ENCODE results near the gene FBXO15. TPM values are rescaled to one million over a fixed set of nuclear protein-coding genes. Genes with fewer than 3 reads are reported as not detected.

Gene FBXO15, protein sequence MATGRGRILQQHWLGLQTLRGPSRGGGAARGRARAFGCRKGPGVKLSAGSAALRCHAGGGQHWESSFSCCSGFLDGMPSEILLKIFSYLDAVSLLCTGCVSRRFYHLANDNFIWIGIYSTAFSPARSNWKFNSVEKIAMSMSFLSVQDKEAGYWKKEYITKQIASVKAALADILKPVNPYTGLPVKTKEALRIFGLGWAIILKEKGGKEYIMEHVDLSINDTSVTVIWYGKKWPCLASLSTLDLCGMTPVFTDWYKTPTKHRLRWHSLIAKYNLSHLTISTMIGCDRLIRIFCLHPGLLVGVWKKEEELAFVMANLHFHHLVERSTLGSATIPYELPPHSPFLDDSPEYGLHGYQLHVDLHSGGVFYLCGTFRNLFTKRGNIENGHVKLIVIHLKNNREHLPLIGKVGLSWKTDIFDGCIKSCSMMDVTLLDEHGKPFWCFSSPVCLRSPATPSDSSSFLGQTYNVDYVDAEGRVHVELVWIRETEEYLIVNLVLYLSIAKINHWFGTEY
- total RNA-seq (2014; rRNA removed; shearing (Covaris generic)): 0.36 TPM in 1 of 2 replicates, not detected in the other

GRCh38 chr18:74147779-74148542 is at the start of gene FBXO15, which contains the start of gene TIMM21:
Gene FBXO15, minus strand, starts transcription at chr18:74147834. Its CDS starts 49 bp downstream, at chr18:74147785.
Gene TIMM21, plus strand, starts transcription at chr18:74148523. Its CDS starts 286 bp downstream, at chr18:74148809.
- peak; percentile 90 to 91 for DNase-seq
- no peaks in the 10 kb centered on the region for H3K4me1 ChIP-seq
- H3K4me3 ChIP-seq: peak within 1 kb of the TSS; percentile 83
- peak within 1 kb of the TSS; percentile 80 for H3K27ac ChIP-seq
- no peaks in the 10 kb centered on the region for H3K36me3 ChIP-seq
- H3K9me3 ChIP-seq (replicated peaks): no peaks in the 10 kb centered on the region
- no peaks in the 10 kb centered on the region for H3K27me3 ChIP-seq

DNA sequence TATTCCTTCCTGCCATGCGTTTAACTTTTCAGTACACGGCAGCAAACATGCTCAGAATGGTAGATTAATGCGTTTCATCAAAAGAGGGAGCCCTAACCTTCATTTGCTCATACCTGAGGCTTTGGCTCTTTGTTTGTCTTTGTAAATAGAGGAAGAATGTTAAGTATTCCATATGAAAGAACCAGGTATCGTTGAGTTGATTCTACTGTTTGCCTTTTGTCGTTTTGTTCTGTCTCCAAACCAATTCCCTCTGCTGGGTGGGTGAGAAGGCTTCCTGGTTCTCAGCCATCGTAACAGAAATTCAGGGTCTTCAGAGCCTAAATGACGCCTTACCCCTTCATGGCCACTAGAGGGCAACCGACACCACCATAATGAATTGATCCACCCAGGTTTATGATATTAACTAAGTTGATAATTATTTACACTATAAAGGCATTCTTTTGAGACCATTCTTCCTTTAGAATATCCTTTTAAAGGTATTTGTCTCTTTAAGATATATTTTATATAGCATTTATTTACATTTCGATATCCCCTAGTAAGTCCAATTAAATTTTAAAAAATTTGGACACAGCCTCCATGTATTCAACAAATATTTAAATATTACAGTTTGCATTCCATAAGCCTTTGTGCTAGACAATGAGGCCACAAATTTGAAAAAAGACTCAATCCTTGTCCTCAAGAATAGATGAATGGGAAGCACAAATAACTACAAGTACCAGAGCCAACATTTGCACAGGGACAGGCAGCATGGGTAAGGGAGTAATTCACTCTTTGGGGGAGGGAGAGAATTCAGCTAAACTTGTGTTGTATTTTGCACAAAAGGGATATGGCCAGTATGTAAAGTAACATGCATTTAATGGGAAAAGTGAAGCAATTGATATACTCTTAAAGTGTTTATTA is 48.8 kb upstream of the FBXO15 start:
- DNase-seq: peak; percentile 11 to 68
- Histone ChIP-seq H3K27ac (no peak overlapping the region), H3K4me1 (no peaks in the 10 kb centered on the region), H3K27me3 (no peaks in the 10 kb centered on the region), H3K9me3 (replicated peaks) (no peaks in the 10 kb centered on the region), H3K36me3 (no peaks in the 10 kb centered on the region), H3K4me3 (no peak overlapping the region)

- H3K4me1 ChIP-seq: peaks cover 3% of the 10 kb centered on the region; the same call in 1 of the 2 replicates
Observed at GRCh38 chr18:74194691-74195090, 47.1 kb upstream of the FBXO15 start.

GRCh38 chr18:74191577-74191976 is 43.9 kb upstream of the FBXO15 start:
- Histone ChIP-seq H3K27ac (no peak overlapping the region), H3K4me3 (no peak overlapping the region), H3K9me3 (replicated peaks) (no peaks in the 10 kb centered on the region), H3K4me1 (peaks cover 12% of the 10 kb centered on the region; the same call in 1 of the 2 replicates), H3K27me3 (no peaks in the 10 kb centered on the region), H3K36me3 (no peaks in the 10 kb centered on the region)
- DNase-seq: no peak

More at GRCh38 chr18:74194691-74195090, 47.1 kb upstream of the FBXO15 start:
- H3K9me3 ChIP-seq (replicated peaks): no peaks in the 10 kb centered on the region
- H3K36me3 ChIP-seq: no peaks in the 10 kb centered on the region
- DNase-seq: no peak
- H3K4me3 ChIP-seq: no peak overlapping the region
- H3K27ac ChIP-seq: no peak overlapping the region
- no peaks in the 10 kb centered on the region for H3K27me3 ChIP-seq

GRCh38 chr18:74190086-74190485 is 42.5 kb upstream of the FBXO15 start:
- Histone ChIP-seq H3K27me3 (no peaks in the 10 kb centered on the region), H3K27ac (no peak overlapping the region), H3K9me3 (replicated peaks) (no peaks in the 10 kb centered on the region), H3K4me1 (peaks cover 12% of the 10 kb centered on the region; the same call in 1 of the 2 replicates), H3K36me3 (no peaks in the 10 kb centered on the region), H3K4me3 (no peak overlapping the region)
- DNase-seq: no peak

GRCh38 chr18:74186661-74187060 is 39.0 kb upstream of the FBXO15 start:
- peaks cover 12% of the 10 kb centered on the region; the same call in 1 of the 2 replicates for H3K4me1 ChIP-seq
- no peak overlapping the region for H3K27ac ChIP-seq
- no peaks in the 10 kb centered on the region for H3K9me3 ChIP-seq (replicated peaks)
- DNase-seq: no peak
- H3K36me3 ChIP-seq: no peaks in the 10 kb centered on the region
- no peak overlapping the region for H3K4me3 ChIP-seq
- no peaks in the 10 kb centered on the region for H3K27me3 ChIP-seq

DNA sequence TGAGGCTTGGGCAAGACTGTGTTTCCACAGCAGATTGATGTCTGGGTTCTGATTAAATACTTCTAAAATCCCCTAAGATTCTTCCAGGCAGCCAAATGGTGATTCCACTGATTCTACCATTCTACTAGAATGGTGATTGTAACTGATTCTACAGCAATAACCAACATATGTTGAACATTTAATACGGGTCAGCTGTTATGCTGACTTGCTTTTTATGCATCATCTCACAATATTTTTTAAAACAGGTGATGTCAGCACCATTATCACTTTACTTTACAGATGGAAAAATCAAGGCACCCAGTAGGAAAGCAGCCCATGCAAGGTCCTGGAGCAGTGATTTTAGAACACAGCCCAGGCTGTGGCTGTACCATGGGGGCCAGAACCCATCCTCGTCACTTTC is 38.2 kb upstream of the FBXO15 start:
- Histone ChIP-seq H3K36me3 (no peaks in the 10 kb centered on the region), H3K9me3 (replicated peaks) (no peaks in the 10 kb centered on the region), H3K27me3 (no peaks in the 10 kb centered on the region), H3K4me3 (no peak overlapping the region), H3K4me1 (peaks cover 12% of the 10 kb centered on the region; the same call in 1 of the 2 replicates), H3K27ac (no peak overlapping the region)
- DNase-seq: no peak

DNA sequence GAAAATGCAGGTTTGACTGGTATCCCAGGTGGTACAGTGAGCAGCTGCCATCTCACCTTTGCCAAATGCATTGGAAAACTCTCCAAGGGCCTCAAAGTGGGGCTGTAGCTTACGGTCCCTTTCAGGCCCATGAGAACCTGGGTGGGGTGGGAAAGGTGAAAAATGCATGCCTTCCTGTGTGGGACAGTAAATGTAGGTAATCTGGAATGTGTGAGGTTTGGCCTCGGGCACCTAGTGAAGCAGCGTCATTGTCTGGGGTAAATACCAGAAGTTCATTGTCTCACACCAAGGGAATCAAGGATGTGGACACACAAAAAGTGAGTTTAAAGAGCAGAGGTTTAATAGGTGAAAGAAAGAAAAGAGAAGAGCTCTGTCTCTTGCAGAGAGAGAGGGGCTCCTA is 37.2 kb upstream of the FBXO15 start:
- Histone ChIP-seq H3K27ac (no peak overlapping the region), H3K4me1 (peaks cover 10% of the 10 kb centered on the region; the same call in 1 of the 2 replicates), H3K9me3 (replicated peaks) (no peaks in the 10 kb centered on the region), H3K27me3 (no peaks in the 10 kb centered on the region), H3K4me3 (no peak overlapping the region), H3K36me3 (no peaks in the 10 kb centered on the region)
- DNase-seq: no peak

GRCh38 chr18:74183130-74183529 is 35.5 kb upstream of the FBXO15 start:
- Histone ChIP-seq H3K27ac (no peak overlapping the region), H3K36me3 (no peaks in the 10 kb centered on the region), H3K9me3 (replicated peaks) (no peaks in the 10 kb centered on the region), H3K4me1 (no peaks in the 10 kb centered on the region), H3K4me3 (no peak overlapping the region), H3K27me3 (no peaks in the 10 kb centered on the region)
- peak; percentile 14 to 53 for DNase-seq

GRCh38 chr18:74182335-74182734 is 34.7 kb upstream of the FBXO15 start:
- no peaks in the 10 kb centered on the region for H3K9me3 ChIP-seq (replicated peaks)
- no peak overlapping the region for H3K27ac ChIP-seq
- H3K36me3 ChIP-seq: no peaks in the 10 kb centered on the region
- H3K27me3 ChIP-seq: no peaks in the 10 kb centered on the region
- H3K4me3 ChIP-seq: no peak overlapping the region
- no peak for DNase-seq
- H3K4me1 ChIP-seq: no peaks in the 10 kb centered on the region

DNA sequence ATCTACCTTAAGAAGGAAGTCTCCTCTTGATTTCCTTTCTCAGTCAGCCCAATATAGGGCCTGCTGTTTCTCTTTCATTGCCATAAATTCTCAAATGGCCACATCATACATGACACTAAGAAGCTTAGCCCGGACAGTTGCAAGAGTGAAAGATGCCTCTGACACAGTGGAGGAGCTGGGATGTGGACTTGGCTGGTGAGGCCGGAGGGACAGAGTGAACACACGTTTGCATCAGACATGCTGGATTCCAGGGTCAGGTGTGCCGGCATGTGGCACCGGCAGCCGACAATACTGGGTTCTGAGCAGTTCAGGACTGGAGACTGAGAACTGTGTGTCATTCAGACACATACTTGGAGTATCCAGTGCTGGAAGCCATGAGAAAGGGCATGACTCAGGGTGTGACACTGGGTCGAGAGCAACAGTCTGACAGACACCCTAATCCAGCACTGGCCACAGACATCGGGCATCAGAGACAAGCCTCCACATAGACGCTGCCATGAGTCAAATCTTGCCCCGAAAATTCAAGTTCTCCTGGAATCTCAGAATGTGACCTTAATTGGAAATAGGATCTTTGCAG is 32.1 kb upstream of the FBXO15 start:
- Histone ChIP-seq H3K4me1 (no peaks in the 10 kb centered on the region), H3K27ac (no peak overlapping the region), H3K27me3 (no peaks in the 10 kb centered on the region), H3K9me3 (replicated peaks) (no peaks in the 10 kb centered on the region), H3K36me3 (no peaks in the 10 kb centered on the region), H3K4me3 (no peak overlapping the region)
- DNase-seq: no peak

DNA sequence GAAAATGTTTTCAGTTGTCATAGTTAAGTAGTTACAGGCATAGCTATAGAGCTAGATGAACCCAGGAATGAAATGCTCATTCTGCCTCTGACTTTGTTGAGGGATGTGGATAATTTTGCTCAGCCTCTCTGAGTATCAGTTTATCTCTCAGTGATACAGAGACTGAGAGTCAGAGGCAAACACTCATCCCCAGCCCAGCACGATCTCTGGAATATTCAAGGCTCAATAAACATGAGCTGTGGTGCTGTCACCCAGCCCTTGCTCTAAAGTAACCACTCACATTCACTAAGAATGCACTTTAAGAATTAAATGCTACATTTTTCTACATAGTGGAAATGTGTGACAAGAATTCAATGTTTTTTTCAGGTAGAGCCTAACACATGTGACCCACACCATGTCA is 31.2 kb upstream of the FBXO15 start:
- Histone ChIP-seq H3K27me3 (no peaks in the 10 kb centered on the region), H3K4me3 (no peak overlapping the region), H3K4me1 (no peaks in the 10 kb centered on the region), H3K27ac (no peak overlapping the region), H3K36me3 (no peaks in the 10 kb centered on the region), H3K9me3 (replicated peaks) (no peaks in the 10 kb centered on the region)
- no peak for DNase-seq

DNA sequence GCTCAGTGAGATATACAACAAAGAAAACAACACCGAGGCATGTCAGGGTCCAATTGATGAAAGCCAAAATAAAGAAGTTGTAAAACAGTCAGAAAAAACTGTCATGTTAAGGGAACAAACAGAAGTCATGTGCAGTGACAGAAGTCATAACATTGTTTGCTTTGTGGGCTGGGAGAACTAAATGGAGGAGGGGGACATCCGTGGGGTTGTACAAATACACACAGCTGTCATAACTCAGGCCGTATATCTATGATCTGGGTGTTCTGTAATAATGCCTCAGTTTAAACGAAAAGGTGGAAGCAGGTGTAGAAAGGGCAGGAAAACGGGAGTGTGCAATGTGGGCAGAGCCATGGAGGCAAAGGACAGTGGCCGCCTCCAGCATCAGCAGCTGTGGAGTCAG is 28.0 kb upstream of the FBXO15 start:
- H3K4me3 ChIP-seq: no peak overlapping the region
- H3K27ac ChIP-seq: no peak overlapping the region
- H3K36me3 ChIP-seq: no peaks in the 10 kb centered on the region
- no peaks in the 10 kb centered on the region for H3K4me1 ChIP-seq
- H3K27me3 ChIP-seq: no peaks in the 10 kb centered on the region
- no peak for DNase-seq
- H3K9me3 ChIP-seq (replicated peaks): no peaks in the 10 kb centered on the region

GRCh38 chr18:74173434-74173750 is 25.8 kb upstream of the FBXO15 start:
- Histone ChIP-seq H3K27ac (no peak overlapping the region), H3K36me3 (no peaks in the 10 kb centered on the region), H3K4me3 (no peak overlapping the region), H3K4me1 (no peaks in the 10 kb centered on the region), H3K27me3 (no peaks in the 10 kb centered on the region), H3K9me3 (replicated peaks) (no peaks in the 10 kb centered on the region)
- no peak for DNase-seq
